Ramos (cell line): ENCODE results near the gene TSPAN5.

Source experiments
- in situ Hi-C: fragments of 300-500 bp; cut with MboI; formaldehyde crosslinking; loops from one replicate; pipeline ENCODE4 v1.14.3; 2022; ENCODE audit warnings: low sequenced_read_pairs; ENCODE audit not compliant: unreplicated experiment

The TSPAN5 gene

DNA sequence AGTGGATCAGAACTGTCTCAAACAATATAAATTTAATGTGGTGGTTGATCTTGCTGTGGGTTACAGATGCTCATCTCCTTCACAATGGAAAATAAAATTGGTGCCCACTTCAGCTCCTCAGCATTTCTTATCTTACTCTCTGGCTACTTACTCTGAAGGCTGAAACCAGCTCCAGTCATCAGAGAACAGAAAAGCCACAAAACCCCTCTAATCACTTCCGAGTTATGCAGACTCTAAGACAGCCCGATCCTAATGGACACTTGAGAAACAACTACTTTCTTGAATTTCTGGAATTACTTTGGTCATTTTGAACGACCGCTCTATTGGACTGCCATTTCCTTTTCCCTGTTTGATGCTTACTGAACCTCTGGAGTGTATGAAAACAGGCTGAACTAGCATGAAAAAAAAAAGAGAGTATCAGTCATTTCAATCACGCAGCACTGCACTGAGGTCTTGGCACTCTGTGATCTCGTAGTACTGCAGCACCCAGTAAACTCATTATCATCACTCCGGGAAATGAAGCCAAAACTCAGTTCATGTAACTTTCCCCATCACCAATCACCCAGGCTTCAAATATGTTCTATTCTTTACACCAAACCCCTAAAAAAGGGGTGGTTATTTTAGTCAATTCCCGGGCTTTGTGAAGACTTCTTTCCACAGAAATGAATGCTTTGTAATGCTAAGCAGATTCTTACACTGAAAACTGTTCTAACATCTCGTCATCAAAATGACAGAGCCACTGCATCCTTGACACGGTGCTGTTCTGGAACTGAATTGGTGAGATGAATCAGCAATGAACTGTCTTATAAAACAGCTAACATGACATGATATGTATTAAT lies 54.5 kb downstream of the TSPAN5 start:
- in situ Hi-C loops = no loop called here

- in situ Hi-C loops = no loop called here
These were observed 56.1 kb downstream of the TSPAN5 start for GRCh38 chr4:98602270-98602669.

DNA sequence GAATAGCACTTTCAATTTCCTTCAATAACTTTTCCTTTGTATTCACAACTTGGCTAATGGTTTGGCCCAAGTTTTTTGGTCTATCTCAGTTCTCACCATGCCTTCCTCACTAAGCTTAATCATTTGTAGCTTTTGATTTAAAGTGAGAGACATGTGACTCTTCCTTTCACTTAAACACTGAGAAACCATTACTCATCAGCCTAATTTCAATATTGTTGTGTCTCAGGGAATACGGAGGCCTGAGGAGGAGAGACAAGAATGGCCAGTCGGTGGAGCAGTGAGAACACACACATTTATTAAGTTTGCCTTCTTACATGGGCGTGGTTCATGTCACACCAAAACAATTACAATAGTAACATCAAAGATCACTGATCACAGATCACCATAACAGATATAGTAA lies 56.7 kb downstream of the TSPAN5 start:
- in situ Hi-C loops = no loop called here

DNA sequence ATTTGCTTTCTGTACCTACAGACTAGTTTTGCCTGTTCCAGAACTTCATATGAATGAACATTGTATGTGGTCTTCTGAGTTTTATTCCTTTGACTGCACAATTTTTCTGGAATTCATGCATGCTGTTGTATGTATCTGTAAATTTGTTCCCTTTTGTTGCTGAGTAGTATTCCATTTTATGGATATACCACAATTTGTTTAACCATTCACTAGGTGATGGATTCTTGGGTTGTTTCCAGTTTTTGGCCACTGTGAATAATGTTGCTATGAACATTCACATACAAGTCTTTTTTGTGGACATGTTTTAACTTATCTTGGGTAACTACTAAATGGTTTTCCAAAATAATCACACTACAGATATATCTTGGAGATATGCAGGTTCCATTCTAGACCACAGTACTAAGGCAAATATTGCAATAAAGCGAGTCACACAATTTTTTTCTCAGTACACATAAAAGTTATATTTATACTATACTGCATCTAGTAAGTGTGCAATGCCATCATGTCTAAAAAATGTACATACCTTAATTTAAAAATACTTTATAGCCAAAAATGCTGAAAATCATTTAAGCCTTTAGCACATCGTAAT lies 58.7 kb downstream of the TSPAN5 start:
- in situ Hi-C loops = no loop called here

- in situ Hi-C loops = no loop called here
These were observed 71.5 kb downstream of the TSPAN5 start for GRCh38 chr4:98586962-98587354.

DNA sequence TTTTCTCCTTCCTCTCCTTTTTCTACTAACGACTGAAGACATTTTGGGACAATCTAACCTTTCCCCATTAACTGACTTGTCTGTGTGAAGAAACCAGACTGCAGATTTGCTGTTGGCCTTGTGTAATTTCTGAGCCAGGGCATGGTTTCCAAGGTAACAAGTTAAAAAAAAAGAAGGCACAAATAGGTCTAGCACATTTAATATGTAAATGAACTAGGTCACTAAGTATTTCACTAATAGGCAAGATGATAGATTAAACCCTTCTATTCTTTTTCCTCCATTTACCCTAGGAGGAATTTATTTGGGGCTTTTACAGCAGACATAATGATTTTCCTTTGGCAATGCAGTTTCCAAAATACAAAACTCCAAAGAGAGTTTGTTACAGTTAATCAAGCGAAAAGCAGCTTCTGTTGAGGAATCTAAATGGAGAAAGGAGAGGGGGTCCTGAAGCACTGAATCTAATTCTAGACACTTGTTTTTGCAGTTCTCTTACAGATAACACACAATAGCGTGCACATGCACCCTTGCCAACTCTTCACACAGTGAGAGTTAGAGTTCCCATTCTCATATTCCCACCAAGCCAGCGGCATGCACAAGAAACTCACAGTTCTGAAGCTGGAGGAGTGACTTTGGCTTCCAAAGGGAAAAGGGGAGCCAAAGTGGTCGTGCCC lies 72.0 kb downstream of the TSPAN5 start:
- in situ Hi-C loops = no loop called here

- in situ Hi-C loops = no loop called here
These were observed 72.8 kb downstream of the TSPAN5 start for GRCh38 chr4:98585596-98585995.

- in situ Hi-C loops = no loop called here
These were observed 74.1 kb downstream of the TSPAN5 start for GRCh38 chr4:98584265-98584664.

- in situ Hi-C loops = no loop called here
These were observed 75.1 kb downstream of the TSPAN5 start for GRCh38 chr4:98583265-98583664.

- in situ Hi-C loops = no loop called here
These were observed 77.3 kb downstream of the TSPAN5 start for GRCh38 chr4:98581126-98581525.

DNA sequence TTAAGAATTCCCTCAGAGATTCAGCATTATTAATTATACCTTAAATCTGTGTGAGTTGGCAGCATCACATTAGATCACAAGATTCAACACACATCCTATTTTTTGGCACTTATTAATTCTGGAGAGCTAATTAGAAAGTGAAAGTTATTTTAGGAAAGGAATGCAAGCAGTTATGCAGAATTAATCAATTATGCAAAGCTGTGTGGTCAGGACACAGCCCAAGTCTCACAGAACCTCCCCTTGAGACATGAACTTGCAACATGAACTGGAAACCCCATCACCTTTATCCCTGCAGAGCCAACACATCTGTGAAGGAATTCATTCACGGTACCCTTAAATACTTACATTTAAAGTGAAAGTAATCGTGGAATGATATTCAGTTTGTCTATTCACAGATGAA lies 80.5 kb downstream of the TSPAN5 start:
- in situ Hi-C loops = no loop called here

- in situ Hi-C loops = no loop called here
These were observed 83.6 kb downstream of the TSPAN5 start for GRCh38 chr4:98574816-98575215.

DNA sequence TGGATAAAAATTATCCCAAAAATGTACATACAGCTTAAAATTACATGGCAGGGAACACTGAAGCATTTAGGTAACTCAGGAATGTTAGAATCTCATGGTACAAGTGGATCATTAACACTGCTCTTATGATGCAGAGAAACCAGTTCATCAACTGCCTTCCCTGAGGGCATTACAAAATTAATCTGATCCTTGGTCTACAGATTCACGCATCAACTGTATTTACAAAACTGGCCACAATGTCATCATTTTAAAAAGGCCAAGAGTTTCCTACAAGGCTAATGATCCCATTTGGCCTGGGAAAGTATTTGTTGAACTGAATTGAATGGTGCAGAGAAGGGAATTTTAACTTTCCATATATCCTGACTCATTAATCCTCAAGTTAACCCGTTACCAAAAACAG lies 84.6 kb downstream of the TSPAN5 start:
- in situ Hi-C loops = no loop called here

GRCh38 chr4:98572697-98573096 lies 85.7 kb downstream of the TSPAN5 start:
- in situ Hi-C loops = no loop called here

- in situ Hi-C loops = no loop called here
These were observed 87.1 kb downstream of the TSPAN5 start for GRCh38 chr4:98571161-98571786.

- in situ Hi-C loops = no loop called here
These were observed 88.1 kb downstream of the TSPAN5 start for GRCh38 chr4:98570151-98570797.

DNA sequence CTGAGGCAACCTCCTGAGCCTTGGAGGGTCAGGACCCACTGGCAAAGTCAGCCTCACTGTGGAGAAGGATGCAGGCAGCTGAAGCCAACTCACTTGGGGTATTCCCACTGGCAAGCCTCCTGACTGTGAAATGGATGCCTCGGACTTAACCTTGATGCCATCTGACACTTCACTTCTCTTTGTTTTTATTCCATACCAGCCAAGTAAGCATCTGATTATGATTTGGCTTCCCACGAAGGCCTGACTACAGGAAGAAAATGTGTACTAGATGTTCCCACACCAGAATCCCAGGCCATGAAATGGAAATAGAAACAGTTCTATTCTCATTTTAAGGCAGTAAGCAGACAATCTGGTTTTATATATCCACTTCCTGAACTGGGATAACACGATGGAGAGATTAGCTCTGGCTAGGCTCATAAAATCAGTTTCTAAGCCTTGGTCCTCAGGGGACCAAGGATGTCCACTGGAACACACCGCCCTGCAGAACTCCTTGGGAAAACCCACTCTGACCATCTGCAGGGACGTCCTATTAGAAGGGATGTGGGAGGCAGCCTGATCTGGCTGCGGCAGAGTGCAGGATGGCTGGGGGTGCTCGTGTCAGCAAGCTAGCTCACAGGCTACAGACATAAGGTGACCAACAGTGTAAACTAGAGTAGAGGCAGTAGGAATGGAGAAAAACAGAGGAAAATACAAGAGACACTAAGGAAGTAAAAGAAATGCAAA lies 89.3 kb downstream of the TSPAN5 start:
- in situ Hi-C loops = no loop called here

- in situ Hi-C loops = no loop called here
These were observed 90.8 kb downstream of the TSPAN5 start for GRCh38 chr4:98567611-98568010.

DNA sequence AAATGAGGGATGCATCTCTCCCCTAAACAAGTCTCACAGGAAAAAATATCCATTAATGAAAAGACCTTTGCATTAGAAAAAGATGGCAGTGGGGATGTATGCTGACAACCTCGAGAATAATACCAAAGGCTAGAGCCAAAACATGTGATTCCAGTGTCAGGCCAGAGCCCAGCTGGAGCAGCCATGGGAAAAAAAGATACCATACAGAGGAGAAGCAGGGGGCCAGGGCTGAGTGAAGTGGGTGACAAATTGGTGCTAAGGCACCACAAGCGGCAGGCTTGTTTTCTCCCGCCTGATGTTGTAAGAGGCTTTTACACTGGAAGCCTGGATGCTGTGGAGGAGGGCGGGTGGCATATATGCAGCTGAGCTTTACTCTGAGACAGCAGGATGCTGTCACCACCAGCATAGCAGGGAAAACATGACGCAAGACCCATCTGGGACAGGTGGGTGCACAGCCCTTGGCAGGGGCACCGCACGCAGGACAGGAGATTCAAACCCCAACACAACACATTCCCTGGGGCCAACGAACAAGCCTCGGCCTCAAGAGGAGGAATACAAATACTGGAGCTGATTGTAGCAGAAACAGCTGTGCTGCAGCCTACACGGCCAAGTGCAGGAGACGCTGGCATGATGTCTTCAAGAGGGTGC lies 91.9 kb downstream of the TSPAN5 start:
- in situ Hi-C loops = no loop called here
